Natural killer cell treated with Interleukin-12 subunit alpha and Interleukin-12 subunit beta and Interleukin-15 and Interleukin-18, amount 100 ng/mL, for 72 hours (primary cell): ENCODE measurements around the gene ADAMTS15. TPM values are rescaled to one million over a fixed set of nuclear protein-coding genes. Genes with fewer than 3 reads are reported as not detected.

Source experiments
- ATAC-seq, 2 donors: fragments of 150-1000 bp; cut with Tn5 transposase in 1 of 2; sonication (Bioruptor Pico), chemical (Tn5 transposase) in 1 of 2; 2 replicates each; pipeline ENCODE4 v1.10.0; 2021
- DNase-seq: peaks from one replicate; pipeline ENCODE4 v3.0.0; 2022; ENCODE audit warnings: low spot score
- H3K27ac Mint-ChIP-seq, 2 donors: 1 replicate in 1 of 2; 2 replicates in 1 of 2; pipeline ENCODE4 v1.8.0; 2022; ENCODE audit warnings: mixed read lengths in 2 of 2, mild to moderate bottlenecking in 1 of 2, moderate library complexity in 1 of 2
- H3K27me3 Mint-ChIP-seq, 2 donors: 1 replicate in 1 of 2; 2 replicates in 1 of 2; pipeline ENCODE4 v1.8.0; 2022; ENCODE audit warnings: mixed read lengths in 2 of 2
- H3K36me3 Mint-ChIP-seq: one replicate; pipeline ENCODE4 v1.8.0; 2022; ENCODE audit warnings: mixed read lengths
- H3K4me1 Mint-ChIP-seq, 2 donors: 1 replicate in 1 of 2; 2 replicates in 1 of 2; pipeline ENCODE4 v1.8.0; 2022; ENCODE audit warnings: low read depth in 2 of 2, mixed read lengths in 2 of 2, mild to moderate bottlenecking in 1 of 2
- H3K4me3 Mint-ChIP-seq: one replicate; pipeline ENCODE4 v1.8.0; 2022; ENCODE audit warnings: mixed read lengths
- H3K9me3 Mint-ChIP-seq: 2 replicates; pipeline ENCODE4 v1.8.0; 2022; ENCODE audit warnings: mixed read lengths
- total RNA-seq, 2 donors: library from RNA; stranded (reverse); gene quantifications; one replicate each; pipeline ENCODE4 v1.2.3, GENCODE V29; 2022

Gene ADAMTS15
- total RNA-seq, 2 donors from 2014 or later: not detected

- DNase-seq: no peak
- H3K4me3 Mint-ChIP-seq: no peak overlapping the region
- no peak for ATAC-seq
- H3K36me3 Mint-ChIP-seq: no peaks in the 10 kb centered on the region
- H3K9me3 Mint-ChIP-seq: no peaks in the 10 kb centered on the region
- H3K27ac Mint-ChIP-seq: no peak overlapping the region
- peaks cover 0 to 6% of the 10 kb centered on the region in 2 donors for H3K27me3 Mint-ChIP-seq
- H3K4me1 Mint-ChIP-seq: no peaks in the 10 kb centered on the region
Observed at GRCh38 chr11:130518164-130518680, 69.8 kb downstream of the ADAMTS15 start.

DNA sequence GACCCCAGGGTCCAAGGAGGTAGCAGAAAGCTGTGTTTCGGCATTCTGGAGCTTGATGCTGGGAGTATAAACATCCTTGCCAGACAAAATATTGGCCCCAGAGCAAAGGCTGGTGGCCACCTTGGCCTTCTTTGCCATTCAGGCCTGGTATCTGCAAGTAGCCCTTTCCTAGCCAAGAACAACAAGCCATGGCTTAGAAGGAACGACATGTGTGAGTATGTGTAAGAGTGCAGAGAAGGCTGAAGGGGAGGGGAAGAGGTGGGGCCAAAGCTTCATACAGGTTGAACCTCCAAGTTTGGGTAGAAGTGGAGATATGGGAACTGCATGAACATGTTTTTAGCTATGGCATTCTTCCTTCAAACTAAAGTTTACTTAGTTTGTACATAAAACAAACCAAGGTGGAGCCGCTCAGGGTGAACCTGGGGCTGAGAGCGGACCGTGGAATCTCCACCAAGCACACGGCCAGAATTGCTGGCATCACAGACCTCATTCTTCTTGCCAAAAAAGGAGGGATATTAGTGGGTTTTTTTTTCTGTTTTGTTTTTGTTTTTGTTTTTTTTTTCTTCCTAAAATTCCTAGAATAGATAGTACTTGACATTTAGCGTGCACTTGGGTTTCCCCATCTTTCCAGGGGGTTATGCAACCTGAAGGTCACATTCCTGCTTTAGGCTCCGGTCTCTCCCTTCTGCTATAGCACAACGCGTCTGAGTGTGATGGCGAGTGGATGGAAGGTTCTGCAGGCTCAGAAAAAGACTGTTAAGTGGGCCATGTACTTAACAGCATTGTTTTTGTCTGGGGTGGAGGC lies 70.9 kb downstream of the ADAMTS15 start:
- no peak overlapping the region for H3K4me3 Mint-ChIP-seq
- H3K27me3 Mint-ChIP-seq: peaks cover 0 to 6% of the 10 kb centered on the region in 2 donors
- no peaks in the 10 kb centered on the region for H3K9me3 Mint-ChIP-seq
- no peaks in the 10 kb centered on the region for H3K36me3 Mint-ChIP-seq
- H3K4me1 Mint-ChIP-seq: no peaks in the 10 kb centered on the region
- no peak for DNase-seq
- H3K27ac Mint-ChIP-seq: no peak overlapping the region
- no peak for ATAC-seq

DNA sequence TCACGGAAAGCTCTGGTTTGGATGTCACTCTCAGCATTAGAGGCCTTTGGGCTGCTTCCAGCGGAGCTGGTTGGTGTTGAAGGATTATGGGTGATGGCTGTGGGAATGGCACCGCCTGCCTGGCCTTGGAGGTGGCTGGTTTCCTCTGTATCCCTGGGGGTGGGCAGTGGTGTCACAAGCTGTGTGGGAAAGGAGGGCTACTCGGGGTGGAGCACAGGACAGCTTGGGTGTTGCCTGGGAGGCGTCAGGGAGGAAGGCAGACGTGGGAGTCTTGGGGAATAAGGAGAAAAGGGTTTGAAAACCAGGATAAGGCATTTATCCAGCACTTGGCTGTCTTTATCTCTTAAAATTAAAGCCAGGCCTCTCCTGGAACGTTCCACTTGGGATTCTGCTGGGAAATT lies 71.8 kb downstream of the ADAMTS15 start:
- no peak for ATAC-seq
- no peaks in the 10 kb centered on the region for H3K36me3 Mint-ChIP-seq
- peaks cover 0 to 2% of the 10 kb centered on the region in 2 donors for H3K27me3 Mint-ChIP-seq
- H3K4me3 Mint-ChIP-seq: no peak overlapping the region
- H3K27ac Mint-ChIP-seq: no peak overlapping the region
- H3K4me1 Mint-ChIP-seq: no peaks in the 10 kb centered on the region
- DNase-seq: no peak
- no peaks in the 10 kb centered on the region for H3K9me3 Mint-ChIP-seq

DNA sequence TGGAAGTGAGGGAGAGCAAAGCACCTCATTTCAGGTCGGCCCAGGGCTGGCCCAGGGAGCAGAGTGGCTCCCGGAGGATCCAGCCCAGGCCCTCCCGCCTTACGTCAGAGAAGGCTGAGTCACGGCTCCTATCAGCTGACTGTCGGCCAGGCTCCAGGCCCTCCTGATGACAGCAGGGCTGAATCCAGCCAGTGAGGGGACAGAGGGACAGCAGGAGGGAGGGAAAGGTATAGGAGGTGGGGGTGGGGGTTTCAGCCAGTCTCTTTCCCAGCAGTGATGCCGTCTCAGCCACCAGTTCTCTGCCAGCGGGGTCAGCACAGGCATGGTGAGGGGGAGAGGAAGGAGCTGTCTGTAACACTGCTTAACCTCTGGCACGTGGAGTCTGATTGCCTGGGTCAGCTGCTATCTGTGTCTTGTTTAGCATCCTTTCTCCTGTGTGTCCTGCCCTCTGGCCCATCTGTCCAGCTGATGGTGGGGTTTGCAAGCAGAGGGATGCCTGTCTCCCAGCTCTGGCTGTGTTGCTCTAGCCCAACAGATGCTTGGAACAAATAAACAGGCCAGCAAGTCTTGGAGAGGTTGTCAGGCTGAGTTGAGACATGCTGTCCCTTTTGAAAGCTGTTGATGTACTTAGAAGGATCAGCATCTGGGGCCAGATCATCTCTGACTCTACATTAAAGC lies 74.0 kb downstream of the ADAMTS15 start:
- no peak for DNase-seq

DNA sequence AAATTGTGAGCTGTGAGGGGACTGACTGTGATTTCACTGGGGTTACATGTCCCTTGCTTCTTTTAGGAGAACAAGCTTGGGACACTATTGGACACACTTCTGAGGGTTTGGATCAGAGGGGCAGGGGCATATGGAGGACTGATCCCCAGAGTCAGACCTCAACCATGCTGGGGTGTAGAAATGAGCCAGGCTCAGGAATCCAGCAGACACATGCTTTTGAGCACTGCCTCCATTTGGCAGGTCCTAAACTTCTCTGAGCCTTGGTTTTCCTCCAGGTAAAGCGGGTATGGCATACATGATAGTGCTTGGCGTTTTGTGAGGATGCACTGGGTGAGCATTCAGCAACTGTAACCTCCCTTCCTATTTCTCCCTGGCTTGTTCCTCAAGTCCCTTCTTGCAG lies 74.7 kb downstream of the ADAMTS15 start:
- Mint-ChIP-seq H3K27ac (no peak overlapping the region), H3K36me3 (no peaks in the 10 kb centered on the region), H3K27me3 (peaks cover 4 to 5% of the 10 kb centered on the region in 2 donors), H3K9me3 (no peaks in the 10 kb centered on the region), H3K4me3 (no peak overlapping the region), H3K4me1 (no peaks in the 10 kb centered on the region)
- DNase-seq: no peak
- no peak for ATAC-seq

More for the DNA sequence above, 74.0 kb downstream of the ADAMTS15 start:
- no peak overlapping the region for H3K27ac Mint-ChIP-seq
- no peak overlapping the region for H3K4me3 Mint-ChIP-seq
- peak; percentile 32 to 37 for ATAC-seq
- H3K4me1 Mint-ChIP-seq: no peaks in the 10 kb centered on the region
- H3K36me3 Mint-ChIP-seq: no peaks in the 10 kb centered on the region
- H3K9me3 Mint-ChIP-seq: no peaks in the 10 kb centered on the region
- H3K27me3 Mint-ChIP-seq: peaks cover 0 to 2% of the 10 kb centered on the region in 2 donors

- no peaks in the 10 kb centered on the region for H3K36me3 Mint-ChIP-seq
- DNase-seq: no peak
- no peaks in the 10 kb centered on the region for H3K9me3 Mint-ChIP-seq
- no peak for ATAC-seq
- peaks cover 6 to 8% of the 10 kb centered on the region in 2 donors for H3K27me3 Mint-ChIP-seq
- no peaks in the 10 kb centered on the region for H3K4me1 Mint-ChIP-seq
- H3K27ac Mint-ChIP-seq: no peak overlapping the region
- no peak overlapping the region for H3K4me3 Mint-ChIP-seq
Observed at GRCh38 chr11:130523609-130524008, 75.2 kb downstream of the ADAMTS15 start.

DNA sequence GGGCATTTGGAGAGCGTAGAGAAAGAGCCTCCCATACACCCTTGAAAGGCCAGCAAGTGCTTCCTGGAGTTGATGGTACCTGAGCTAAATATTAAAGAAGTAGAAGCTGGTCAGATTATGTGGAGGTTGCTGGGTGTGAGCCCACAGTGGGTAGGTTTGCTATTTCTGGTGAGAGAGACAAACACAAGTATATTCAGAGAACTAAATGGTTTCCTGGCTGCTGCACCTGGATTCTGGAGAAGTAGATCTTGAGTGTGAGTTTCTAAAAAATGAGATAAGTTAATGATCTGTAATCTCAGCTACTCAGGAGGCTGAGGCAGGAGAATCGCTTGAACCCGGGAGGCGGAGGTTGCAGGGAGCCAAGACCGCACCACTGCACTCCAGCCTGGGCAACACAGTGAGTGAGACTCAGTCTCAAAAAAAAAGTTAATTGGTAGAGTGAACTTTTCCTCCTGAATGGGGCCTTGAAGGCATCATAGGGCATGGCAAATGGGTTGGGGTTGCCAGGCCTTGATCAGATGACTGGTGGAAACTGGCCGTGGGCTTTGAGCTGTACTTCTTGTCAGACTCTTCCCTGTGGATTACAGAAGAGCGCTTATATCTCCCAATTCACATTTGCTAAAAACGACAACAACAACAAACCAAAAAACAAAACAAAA lies 75.8 kb downstream of the ADAMTS15 start:
- H3K27me3 Mint-ChIP-seq: peaks cover 6 to 8% of the 10 kb centered on the region in 2 donors

GRCh38 chr11:130525307-130525706 lies 76.9 kb downstream of the ADAMTS15 start:
- ATAC-seq (no peak), DNase-seq (no peak)
- Mint-ChIP-seq H3K9me3 (no peaks in the 10 kb centered on the region), H3K27ac (no peak overlapping the region), H3K27me3 (peaks cover 4 to 8% of the 10 kb centered on the region in 2 donors), H3K36me3 (no peaks in the 10 kb centered on the region), H3K4me3 (no peak overlapping the region), H3K4me1 (no peaks in the 10 kb centered on the region)

More for the DNA sequence above, 75.8 kb downstream of the ADAMTS15 start:
- Mint-ChIP-seq H3K4me3 (no peak overlapping the region), H3K36me3 (no peaks in the 10 kb centered on the region), H3K9me3 (no peaks in the 10 kb centered on the region), H3K27ac (no peak overlapping the region), H3K4me1 (no peaks in the 10 kb centered on the region)
- no peak for ATAC-seq
- DNase-seq: no peak

Other genes starting within 250 kb of the ADAMTS15 start
- 10 to 100 TPM; 28.5 to 48.5 TPM for gene ZBTB44, start 133.7 kb upstream of the ADAMTS15 start, total RNA-seq
- not detected for gene ADAMTS8, start 20.0 kb upstream of the ADAMTS15 start, total RNA-seq